GM19467 (cell line): ENCODE data around the gene SNX14.

Source experiments
- ATAC-seq: cut with Tn5 transposase; IDR thresholded peaks from one replicate; pipeline ENCODE4 v1.9.1; 2021; ENCODE audit warnings: mild to moderate bottlenecking, moderate library complexity; ENCODE audit not compliant: unreplicated experiment

SNX14 gene

DNA sequence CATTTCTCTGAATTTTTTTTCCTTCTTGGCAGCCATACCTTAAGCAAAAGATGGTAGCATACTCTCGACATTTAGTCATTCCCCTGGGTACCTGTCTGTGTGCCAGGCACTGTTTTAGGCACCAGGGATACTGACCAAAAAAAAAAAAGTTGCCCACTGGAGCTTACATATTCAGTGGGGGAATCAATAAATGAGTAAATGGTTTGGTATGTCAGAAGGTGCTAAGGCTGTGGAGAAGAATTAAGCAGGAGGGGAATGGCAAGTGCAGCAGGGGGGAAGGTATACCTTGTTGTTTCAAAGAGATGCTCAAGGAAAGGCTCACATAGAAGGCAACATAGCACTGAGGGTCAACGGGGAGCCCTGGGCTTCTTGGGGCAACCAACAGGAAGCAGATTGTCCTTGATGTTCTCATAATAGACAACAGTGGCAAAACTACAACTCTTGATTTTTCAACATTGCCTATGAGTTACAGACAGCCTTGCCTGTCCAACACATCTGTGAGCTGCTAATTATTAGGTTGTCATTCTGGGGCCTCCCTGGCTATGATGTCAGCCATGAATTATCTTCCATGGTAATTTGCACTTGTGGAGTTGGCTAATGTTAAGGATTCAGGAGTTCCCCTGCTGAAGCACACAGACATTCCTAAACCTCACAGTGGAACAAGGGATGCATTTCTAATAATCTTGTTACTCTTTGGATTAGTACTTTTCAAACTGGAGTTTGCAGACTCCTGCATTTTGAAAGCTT is 124.2 kb downstream of the SNX14 start:
- no peak for ATAC-seq

DNA sequence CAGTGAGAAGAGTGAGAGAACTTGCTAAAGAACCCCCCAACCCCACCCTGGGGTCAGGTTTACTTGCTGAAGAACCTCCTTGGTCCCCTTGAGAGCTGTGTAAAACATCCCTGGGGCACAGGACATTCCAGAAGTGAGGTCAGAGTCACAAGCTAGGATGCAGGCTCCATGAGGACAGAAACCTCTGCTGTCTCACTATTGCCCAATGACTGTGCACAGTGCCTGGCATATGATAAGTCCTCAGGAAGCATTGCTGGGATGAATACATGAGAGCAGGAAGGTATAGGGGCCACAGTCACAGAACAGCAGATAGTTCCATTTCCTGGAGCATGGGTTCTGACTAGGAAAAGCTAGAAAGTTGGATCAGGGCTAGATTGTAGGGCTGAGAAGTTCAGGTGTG is 125.3 kb downstream of the SNX14 start:
- ATAC-seq: no peak

DNA sequence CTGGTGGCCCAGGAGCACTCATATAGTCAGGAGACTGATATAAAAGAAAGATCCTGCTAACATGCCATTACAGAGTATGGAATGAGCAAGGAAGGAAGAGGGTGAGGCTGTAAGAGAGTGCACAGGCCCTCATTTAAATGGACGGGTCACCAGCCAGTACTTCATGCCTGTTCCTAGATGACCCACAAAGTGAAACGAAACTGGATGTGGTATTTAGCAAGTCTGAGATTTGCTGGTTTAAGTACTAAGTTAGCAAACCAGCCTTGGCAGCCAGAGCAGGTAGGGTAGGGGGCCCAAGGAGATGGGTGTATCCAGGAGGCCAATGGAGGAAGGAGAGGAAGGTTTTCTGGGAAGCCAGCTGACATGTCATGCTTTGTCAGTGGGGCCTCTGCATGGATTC is 127.9 kb downstream of the SNX14 start:
- peak; percentile 51 for ATAC-seq

DNA sequence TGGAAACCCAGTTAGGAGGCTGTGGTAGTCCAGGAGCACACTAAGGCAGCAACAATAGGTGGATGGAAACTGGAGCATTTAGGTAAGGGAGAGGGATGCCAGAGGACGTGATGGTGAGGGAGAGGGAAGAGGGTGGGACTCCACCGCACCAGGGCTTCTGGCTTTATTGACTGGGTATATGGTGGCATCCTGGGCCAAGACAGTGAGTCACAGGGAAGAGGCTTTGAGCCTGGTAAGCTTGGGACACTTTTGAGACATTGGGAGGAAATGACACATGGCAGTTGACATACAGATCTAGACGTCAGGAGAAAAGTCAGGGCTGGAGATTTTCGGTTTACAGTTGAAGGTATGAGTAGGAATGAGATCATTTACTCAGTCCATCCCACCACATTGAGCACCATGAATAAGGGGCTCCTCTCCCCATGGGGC is 128.9 kb downstream of the SNX14 start:
- ATAC-seq: no peak

DNA sequence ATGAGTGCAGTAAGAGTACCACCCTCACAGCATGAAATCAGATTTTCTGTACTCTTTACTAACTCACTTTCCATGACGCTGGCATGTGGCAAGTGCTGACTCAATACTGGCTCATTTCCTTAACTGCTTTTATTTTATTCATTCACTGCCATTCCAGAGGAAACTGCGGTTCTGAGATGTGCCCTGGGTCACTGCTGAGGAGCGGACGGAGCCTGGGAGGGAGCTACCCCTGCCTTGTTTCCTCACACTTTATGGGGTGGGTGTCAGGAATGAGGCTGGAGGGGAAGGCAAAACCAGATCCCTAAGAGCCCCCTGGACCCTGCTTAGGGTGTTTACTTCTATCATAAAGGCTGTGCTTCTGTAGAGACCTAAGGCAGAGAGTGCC is 129.4 kb downstream of the SNX14 start:
- no peak for ATAC-seq

GRCh38 chr6:85463621-85464259 is 129.9 kb downstream of the SNX14 start:
- no peak for ATAC-seq

- no peak for ATAC-seq
Measured at GRCh38 chr6:85462673-85463072, 131.0 kb downstream of the SNX14 start.

DNA sequence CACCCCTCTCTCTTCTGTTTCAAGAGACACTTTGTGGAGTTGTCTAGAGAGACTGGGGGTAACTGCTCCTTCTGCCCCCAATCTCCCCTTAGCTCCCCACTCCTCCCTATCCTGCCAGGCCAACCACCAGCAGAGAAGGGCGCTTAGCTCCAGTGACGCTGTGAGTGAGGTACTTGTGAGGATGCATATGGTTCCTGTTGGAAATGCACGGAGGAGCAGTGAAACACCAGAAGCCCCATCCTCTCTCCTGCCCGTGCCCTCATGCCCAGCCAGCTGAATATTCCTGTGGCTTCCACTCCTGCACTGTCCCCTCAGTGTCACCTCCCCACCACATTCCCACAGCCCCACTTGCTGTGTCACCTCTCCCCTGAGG is 131.9 kb downstream of the SNX14 start:
- ATAC-seq: no peak

DNA sequence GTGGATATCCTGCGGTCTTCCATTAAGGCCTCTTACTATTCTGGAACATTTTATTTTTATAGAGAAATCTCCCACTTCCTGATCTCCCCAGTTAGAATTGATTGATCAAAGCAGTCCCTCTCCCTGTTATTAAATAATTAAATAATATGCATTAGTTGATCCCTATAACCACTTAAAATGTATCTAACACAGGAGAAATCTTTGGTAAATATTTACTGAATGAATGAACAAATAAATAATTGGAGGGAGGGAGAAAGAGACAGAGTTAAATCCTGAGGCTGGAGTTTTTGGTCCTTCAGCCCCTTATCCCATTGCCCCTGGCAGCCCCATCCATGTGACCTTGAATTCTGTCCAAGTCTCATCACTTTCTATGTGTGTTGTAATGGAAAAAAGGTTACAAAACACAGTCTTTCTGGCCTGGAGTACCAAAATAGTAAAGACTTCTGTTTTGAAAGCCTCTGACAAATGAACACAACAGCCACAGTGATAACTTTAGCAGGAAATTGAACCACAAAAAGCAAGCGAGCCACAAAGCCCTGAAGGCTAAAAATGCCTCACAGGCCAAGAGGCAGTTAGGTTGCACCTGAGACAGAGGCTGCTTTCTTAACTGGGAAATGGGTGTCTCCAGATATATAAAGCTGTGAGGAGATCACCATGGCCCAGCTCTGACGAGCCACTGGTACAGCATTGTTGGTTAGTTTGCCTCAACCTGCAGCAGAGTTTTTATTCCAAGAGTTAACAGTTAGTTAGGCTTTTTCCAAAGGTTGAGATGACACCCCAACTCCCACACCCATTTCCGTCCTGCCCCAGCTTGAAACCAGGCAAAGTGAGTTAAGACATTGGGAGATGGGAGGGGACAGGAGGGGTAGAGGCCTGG is 132.5 kb downstream of the SNX14 start:
- peak; percentile 71 for ATAC-seq

- ATAC-seq: no peak
Measured at GRCh38 chr6:85460154-85460920, 133.3 kb downstream of the SNX14 start.

GRCh38 chr6:85459224-85459901 is 134.3 kb downstream of the SNX14 start:
- ATAC-seq: no peak

- no peak for ATAC-seq
Measured at GRCh38 chr6:85458782-85459181, 134.9 kb downstream of the SNX14 start.

GRCh38 chr6:85458184-85458583 is 135.5 kb downstream of the SNX14 start:
- no peak for ATAC-seq

- ATAC-seq: no peak
Measured at GRCh38 chr6:85456782-85457181, 136.9 kb downstream of the SNX14 start.
